ENCODE results near the gene UPK3A.
"Not testable (repeated sequence)": the region's sequence is repeated elsewhere in the genome, so short reads cannot be mapped to it uniquely, and the experiment has no call there.

The UPK3A gene

DNA sequence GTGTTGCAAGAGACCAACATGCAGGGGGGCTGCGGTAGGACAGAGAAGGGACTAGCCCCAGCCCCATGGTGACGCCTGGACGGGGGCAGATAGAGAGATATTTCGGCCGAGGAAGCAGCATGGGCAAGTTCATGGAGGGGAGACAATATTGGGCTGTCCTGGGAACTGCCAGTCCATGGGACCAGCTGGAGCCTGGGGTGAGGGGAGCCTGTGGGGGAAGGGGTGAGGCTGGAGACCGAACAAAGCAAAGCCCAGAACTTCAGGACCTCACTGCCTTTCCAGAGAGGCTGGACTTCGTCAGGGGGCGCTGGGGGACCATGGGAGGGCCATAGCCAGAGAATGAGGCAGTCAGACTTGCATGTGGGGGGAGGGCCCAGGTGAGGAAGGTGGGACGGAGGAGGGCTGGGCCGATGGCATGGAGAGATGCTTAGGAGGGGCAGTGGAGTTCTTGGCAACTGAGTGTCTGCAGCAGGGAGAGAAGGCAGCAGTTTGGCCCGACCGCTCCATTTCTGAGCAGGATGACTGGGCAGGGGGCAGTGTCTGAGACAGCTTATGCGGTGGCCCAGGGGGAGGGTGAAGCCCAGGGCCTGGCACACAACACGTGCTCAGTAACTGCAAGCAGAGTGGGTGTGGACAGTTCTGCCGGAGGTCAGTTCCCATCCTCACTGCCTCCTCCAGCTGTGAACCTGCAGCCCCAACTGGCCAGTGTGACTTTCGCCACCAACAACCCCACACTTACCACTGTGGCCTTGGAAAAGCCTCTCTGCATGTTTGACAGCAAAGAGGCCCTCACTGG, 712 bp downstream of the UPK3A start:
- no peak for DNase-seq

DNA sequence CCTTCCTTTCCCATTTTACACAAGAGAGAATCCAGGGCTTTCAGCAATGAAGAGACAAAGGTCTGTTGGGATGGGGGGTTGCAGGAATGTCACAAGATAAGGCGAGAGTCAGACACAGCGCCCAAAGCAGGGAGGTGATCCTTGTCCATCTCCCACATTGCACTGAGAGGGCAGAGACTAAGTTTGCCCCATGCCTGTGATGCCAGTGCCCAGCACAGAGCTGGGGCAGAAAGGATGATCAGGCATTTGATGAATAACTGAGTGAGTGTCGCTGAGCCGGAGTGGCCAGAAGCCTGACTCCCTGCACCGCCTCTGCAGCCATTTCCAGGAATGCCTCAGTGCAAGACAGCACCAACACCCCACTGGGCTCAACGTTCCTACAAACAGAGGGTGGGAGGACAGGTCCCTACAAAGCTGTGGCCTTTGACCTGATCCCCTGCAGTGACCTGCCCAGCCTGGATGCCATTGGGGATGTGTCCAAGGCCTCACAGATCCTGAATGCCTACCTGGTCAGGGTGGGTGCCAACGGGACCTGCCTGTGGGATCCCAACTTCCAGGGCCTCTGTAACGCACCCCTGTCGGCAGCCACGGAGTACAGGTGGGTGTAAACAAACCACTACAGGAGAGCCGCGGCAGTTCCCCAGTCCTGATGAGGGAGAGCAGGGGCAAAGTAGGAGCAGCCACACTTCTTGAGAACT, 2.3 kb downstream of the UPK3A start:
- no peak for DNase-seq

- DNase-seq = peak; percentile 82
Observed at GRCh38 chr22:45290410-45290936, 5.7 kb downstream of the UPK3A start.

DNA sequence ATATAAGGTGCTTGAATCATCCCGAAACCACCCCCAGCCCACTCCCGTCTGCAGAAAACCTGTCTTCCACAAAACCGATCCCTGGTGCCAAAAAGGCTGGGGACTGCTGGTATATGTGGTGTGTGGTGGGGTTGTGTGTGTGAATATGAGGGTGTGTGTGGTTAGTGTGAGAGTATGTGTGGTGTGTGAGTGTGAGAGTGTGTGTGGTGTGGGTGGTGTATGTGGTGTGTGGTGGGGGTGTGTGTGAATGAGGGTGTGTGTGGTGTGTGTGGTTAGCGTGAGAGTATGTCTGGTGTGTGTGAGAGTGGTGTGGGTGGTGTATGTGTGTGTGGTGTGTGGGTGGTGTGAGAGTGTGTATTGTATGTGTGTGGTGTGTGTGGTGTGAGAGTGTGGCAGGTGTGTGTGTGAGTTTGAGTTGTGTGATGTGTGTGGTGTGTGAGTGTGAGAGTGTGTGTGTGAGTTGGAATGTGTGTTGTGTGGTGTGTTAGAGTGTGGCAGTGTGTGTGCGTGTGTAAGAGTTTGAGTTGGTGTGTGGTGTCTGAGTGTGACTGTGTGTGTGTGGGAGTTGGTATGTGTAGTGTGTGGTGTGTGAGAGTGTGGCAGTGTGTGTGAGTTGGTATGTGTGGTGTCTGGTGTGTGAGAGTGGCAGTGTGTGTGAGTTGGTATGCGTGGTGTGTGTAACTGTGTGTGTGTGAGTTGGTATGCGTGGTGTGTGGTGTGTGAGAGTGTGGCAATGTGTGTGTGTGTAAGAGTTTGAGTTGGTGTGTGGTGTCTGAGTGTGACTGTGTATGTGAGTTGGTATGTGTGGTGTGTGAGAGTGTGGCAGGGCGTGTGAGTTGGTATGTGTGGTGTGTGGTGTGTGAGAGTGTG, 6.5 kb downstream of the UPK3A start:
- DNase-seq = no peak

DNA sequence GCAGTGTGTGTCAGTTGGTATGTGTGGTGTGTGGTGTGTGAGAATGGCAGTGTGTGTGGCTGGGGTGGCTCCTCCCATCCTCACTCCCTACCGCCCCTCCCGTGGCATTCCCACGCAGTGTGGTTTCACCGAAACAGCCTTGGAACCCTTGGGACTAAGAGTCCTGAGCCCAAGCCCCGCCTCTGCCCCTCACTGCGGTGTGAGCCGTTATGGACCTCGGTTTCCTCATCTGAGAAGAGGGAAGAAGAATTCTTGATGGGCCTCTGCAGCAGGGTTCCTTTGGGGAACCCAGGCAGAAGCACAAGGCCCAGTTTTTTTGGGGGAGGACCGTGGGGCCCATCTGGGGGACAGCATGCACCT, 7.2 kb downstream of the UPK3A start:
- DNase-seq = no peak

- DNase-seq = no peak
Observed at GRCh38 chr22:45292731-45293442, 8.1 kb downstream of the UPK3A start.

- no peak for DNase-seq
Observed at GRCh38 chr22:45294030-45294429, 9.3 kb downstream of the UPK3A start.

- not testable (repeated sequence) for DNase-seq
Observed at GRCh38 chr22:45295004-45295403, 10.3 kb downstream of the UPK3A start.

- DNase-seq = no peak
Observed at GRCh38 chr22:45295492-45295891, 10.7 kb downstream of the UPK3A start.

- no peak for DNase-seq
Observed at GRCh38 chr22:45296628-45297297, 12.0 kb downstream of the UPK3A start.

- DNase-seq = no peak
Observed at GRCh38 chr22:45298934-45299505, 14.3 kb downstream of the UPK3A start.

GRCh38 chr22:45302751-45303150, 18.0 kb downstream of the UPK3A start:
- no peak for DNase-seq

DNA sequence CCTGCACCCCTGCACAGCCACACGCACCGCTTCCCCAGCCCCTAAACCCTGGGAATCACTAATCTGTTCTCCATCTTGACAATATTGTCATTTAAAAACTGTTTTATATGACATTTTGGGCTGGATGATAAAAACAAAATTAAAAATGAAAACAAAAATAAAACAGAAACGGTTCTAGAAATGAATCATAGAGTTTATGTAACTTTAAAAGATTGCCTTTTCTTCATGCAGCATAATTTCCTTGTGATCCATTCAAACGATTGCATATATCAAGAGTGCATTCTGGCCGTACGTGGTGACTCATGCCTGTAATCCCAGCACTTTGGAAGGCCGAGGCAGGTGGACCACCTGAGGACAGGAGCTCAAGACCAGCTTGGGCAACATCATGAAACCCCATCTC, 18.4 kb downstream of the UPK3A start:
- DNase-seq = no peak

DNA sequence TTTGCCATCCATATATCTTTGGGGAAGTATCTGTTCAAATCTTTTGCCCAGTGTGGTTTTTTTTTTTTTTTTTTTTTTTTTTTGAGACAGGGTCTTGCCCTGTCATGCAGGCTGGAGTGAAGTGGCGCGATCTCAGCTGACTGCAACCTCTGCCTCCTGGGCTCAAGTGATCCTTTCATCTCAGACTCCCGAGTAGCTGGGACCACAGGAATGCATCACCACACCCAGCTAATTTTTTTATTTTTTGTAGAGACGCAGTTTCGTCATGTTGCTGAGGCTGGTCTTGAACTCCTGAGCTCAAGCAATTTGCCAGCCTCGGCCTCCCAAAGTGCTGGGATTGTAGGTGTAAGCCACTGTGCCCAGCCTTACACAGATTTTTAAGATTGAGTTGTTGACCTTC, 20.2 kb downstream of the UPK3A start:
- DNase-seq = no peak

GRCh38 chr22:45305456-45306075, 20.8 kb downstream of the UPK3A start:
- DNase-seq = no peak

DNA sequence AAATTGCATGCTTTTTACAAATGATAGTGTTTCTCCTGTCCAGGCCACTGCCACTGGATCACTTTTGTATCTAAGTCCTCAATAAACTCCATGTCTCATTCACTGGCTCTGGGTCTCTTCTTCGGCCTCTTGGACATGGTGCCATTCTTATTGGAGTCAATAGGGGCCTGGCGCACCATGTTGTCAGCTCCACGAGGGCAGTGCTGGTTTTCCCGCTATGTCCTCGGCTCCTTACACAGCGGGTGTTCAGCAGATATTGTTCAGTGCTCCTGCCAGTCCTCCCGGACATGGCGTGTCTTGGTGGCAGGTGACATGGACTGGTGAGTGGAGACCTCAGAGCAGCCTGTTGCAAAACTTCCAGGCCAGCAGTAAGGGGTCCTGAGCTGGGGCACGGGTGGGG, 21.4 kb downstream of the UPK3A start:
- DNase-seq = no peak

GRCh38 chr22:45308391-45308956, 23.7 kb downstream of the UPK3A start:
- DNase-seq = no peak

DNA sequence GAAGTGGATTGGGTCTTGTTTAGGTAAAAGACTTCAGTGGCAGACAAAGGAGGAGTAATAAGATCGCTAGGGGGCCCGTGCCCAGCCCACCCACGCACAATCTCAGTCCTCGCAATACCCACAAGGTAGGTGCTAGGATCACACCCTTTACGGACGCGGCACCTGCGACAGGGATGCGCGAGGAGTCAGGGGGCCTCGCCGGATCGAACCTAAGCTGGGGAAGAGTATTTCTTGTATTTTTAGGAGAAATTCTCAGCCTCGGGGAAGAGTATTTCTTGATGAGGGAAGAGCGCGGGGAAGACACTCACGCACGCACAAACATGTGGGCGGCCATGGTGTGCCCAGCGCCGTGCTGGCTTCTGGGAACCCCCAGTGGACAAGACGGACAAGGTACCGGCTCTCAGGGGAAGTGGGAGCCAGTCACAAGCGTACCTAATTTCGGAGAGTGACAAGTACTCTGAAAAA, 24.2 kb downstream of the UPK3A start:
- DNase-seq = no peak

GRCh38 chr22:45309422-45310227, 24.9 kb downstream of the UPK3A start, which contains the start of gene FAM118A:
Gene FAM118A, plus strand, starts transcription at chr22:45309934. Its CDS starts 12,446 bp downstream, at chr22:45322380.
- peak; percentile 92 for DNase-seq
